SK-N-MC (cell line): Measurements from ENCODE around the gene PRICKLE2.

ENCODE experiments used
- EZH2 ChIP-seq: fragments of 200-600 bp; sonication (generic); IDR thresholded peaks from one replicate; pipeline ENCODE4 v1.6.1; 2017; ENCODE audit warnings: antibody characterized with exemption
- FOXP2 ChIP-seq: optimal IDR thresholded peaks from 2 replicates; pipeline ENCODE3; 2011; ENCODE audit warnings: mild to moderate bottlenecking, moderate library complexity; ENCODE audit not compliant: insufficient read depth; ENCODE audit errors: extremely low read length, control extremely low read depth
- POLR2AphosphoS5 ChIP-seq: IDR thresholded peaks from 2 replicates; pipeline ENCODE4 v1.6.1; 2012; ENCODE audit warnings: mild to moderate bottlenecking, low read depth, low read length, borderline replicate concordance

GRCh38 chr3:64232821-64233220, 7.6 kb upstream of the PRICKLE2 start:
- TF ChIP-seq EZH2 (no peak), POLR2AphosphoS5 (no peak), FOXP2 (no peak)
